Adipocyte (in vitro differentiated cells): ENCODE data around the gene SLC10A7.

ENCODE experiments used
- DNase-seq: peaks from one replicate; pipeline ENCODE4 v3.0.0-alpha.2; 2015; ENCODE audit warnings: low read depth
- H3K27me3 ChIP-seq: replicated peaks from 2 replicates; pipeline ENCODE4 v1.7.0; 2013; ENCODE audit warnings: mild to moderate bottlenecking, low read length, moderate library complexity; ENCODE audit not compliant: control insufficient read depth, insufficient read depth
- H3K36me3 ChIP-seq: 2 replicates; pipeline ENCODE4 v1.7.0; 2013; ENCODE audit warnings: low read length, mild to moderate bottlenecking, moderate library complexity; ENCODE audit not compliant: control insufficient read depth, insufficient read depth, severe bottlenecking
- H3K4me1 ChIP-seq: 2 replicates; pipeline ENCODE4 v1.7.0; 2013; ENCODE audit warnings: mild to moderate bottlenecking, low read length, moderate library complexity; ENCODE audit not compliant: control insufficient read depth, insufficient read depth
- H3K4me3 ChIP-seq: 2 replicates; pipeline ENCODE4 v1.7.0; 2013; ENCODE audit warnings: mild to moderate bottlenecking, low read length, moderate library complexity
- H3K9ac ChIP-seq: 2 replicates; pipeline ENCODE4 v1.7.0; 2013; ENCODE audit warnings: mild to moderate bottlenecking, low read length, moderate library complexity
- H3K9me3 ChIP-seq: 2 replicates; pipeline ENCODE4 v1.7.0; 2013; ENCODE audit warnings: mild to moderate bottlenecking, low read length, moderate library complexity; ENCODE audit not compliant: control insufficient read depth

The SLC10A7 gene

DNA sequence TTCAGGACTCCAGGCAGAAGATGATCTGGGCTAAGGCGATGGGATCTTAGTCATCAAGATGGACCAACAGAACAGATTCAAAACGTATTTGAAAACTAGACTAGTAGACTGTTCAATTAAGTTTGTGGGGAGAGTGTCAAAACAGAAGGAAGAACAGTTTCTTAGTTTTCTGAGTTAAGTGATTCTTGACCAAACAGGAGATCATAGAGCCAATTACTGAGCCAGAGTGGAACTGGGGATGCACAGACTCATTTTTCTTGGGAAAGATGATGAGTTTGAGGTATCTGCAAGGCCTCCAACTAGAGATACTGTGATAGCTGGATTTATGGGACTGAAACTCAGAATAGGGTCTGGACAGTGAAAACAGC lies 187.9 kb downstream of the SLC10A7 start:
- Histone ChIP-seq H3K27me3 (no peaks in the 10 kb centered on the region), H3K9me3 (no peaks in the 10 kb centered on the region), H3K36me3 (no peaks in the 10 kb centered on the region), H3K9ac (no peak overlapping the region), H3K4me1 (peaks cover 45% of the 10 kb centered on the region), H3K4me3 (no peak overlapping the region)
- DNase-seq: no peak

- no peak overlapping the region for H3K9ac ChIP-seq
Observed at GRCh38 chr4:146333187-146333894, 188.4 kb downstream of the SLC10A7 start.

GRCh38 chr4:146330392-146330791 lies 191.3 kb downstream of the SLC10A7 start:
- H3K4me1 ChIP-seq: peaks cover 39% of the 10 kb centered on the region
- H3K36me3 ChIP-seq: no peaks in the 10 kb centered on the region
- no peaks in the 10 kb centered on the region for H3K27me3 ChIP-seq
- H3K4me3 ChIP-seq: no peak overlapping the region
- no peaks in the 10 kb centered on the region for H3K9me3 ChIP-seq
- no peak overlapping the region for H3K9ac ChIP-seq
- peak; percentile 12 for DNase-seq

More at GRCh38 chr4:146333187-146333894, 188.4 kb downstream of the SLC10A7 start:
- no peaks in the 10 kb centered on the region for H3K9me3 ChIP-seq
- H3K27me3 ChIP-seq: no peaks in the 10 kb centered on the region
- no peak overlapping the region for H3K4me3 ChIP-seq
- DNase-seq: peak; percentile 55
- H3K4me1 ChIP-seq: peaks cover 50% of the 10 kb centered on the region
- H3K36me3 ChIP-seq: no peaks in the 10 kb centered on the region

DNA sequence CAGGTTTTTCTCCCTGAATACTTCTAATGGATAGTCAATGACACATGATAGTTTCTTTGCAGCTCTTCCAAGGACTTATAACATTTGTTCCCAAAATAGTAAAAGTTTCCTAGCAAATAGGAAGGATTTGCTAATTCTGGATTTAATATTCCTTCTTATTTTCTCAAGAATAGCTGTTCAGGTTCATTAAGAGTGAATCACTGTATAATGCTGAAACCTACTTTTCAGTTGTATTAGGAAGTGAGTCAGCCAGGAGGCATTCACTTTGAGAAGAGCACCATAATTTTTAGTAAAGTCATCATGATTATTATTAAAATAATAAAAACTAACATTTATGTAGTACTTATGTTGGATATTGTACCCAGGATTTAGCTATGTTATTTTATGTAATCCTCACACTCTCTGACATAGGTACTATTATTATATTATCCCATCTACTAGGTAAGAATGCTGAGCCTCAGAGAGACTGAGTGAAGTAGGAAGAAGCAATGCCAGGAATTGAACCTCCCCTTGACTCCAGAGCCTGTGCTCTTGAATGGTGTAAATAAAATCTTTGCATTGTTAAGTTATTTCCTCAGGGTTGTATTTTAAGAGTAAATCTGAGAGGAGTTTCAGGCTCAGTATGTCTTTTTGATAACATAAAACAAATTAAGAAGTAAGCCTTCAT lies 192.6 kb downstream of the SLC10A7 start:
- H3K36me3 ChIP-seq: peaks cover 4% of the 10 kb centered on the region
- no peak overlapping the region for H3K4me3 ChIP-seq
- peak; percentile 71 for DNase-seq
- peaks cover 29% of the 10 kb centered on the region for H3K4me1 ChIP-seq
- H3K9ac ChIP-seq: peak overlapping the region; percentile 68
- H3K9me3 ChIP-seq: no peaks in the 10 kb centered on the region
- H3K27me3 ChIP-seq: no peaks in the 10 kb centered on the region

DNA sequence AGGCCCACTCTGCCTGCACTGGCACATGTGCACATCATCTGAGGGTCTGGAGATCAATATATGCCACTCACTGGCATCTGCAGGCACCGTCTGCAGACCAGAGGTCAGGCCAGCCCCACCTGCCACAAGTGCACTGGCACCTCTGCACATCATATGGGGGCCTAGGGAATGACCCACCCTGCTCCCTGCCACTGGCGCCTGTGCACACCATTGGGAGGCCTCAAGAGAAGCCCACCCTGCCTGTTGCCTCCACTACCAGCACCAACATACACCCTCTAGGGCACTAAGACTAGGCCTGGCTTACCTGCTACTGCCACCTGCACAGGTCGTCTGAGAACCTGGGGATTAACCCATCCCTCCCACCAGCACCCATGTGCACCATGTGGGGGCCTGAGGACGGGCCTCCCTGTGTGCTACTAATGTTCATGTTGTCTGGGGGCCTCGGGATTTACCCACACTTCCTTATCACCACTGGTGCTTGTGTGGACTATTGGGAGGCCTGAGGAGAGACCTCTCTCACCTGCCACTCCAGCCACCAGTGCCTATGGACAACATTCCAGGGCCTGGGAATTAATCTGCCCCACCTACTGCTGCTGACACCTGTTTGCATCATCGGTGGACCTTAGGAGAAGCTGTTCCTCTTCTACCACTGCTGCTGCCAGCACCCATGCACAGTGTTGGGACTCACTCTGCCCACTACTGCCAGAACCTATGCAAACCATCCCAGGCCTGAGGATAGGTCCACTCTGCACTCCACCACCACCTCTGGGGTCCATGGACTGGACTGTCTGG lies 193.7 kb downstream of the SLC10A7 start:
- H3K27me3 ChIP-seq: no peaks in the 10 kb centered on the region
- H3K4me3 ChIP-seq: no peak overlapping the region
- H3K9ac ChIP-seq: no peak overlapping the region
- H3K4me1 ChIP-seq: peaks cover 19% of the 10 kb centered on the region
- H3K36me3 ChIP-seq: peaks cover 4% of the 10 kb centered on the region
- no peaks in the 10 kb centered on the region for H3K9me3 ChIP-seq
- DNase-seq: no peak

DNA sequence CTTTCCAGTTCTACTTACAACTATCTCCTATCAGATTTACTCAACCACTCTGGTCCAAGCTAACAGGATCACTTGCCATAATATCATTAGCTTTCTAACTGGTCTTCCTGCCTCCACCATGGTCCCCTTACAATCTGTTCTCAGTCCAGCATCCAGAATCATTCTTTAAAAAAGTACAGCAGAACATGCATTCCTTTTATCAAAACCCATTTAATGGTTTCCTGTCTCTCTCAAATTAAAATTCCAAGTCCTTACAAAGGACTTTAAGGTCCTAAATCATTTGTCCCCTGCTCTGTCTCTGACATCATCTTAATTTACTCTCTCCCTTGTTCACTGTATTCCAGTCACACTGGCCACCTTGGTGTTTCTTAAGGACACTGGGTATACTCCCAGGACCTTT lies 202.8 kb downstream of the SLC10A7 start:
- Histone ChIP-seq H3K36me3 (peaks cover 3% of the 10 kb centered on the region), H3K27me3 (no peaks in the 10 kb centered on the region), H3K9me3 (no peaks in the 10 kb centered on the region), H3K4me1 (no peaks in the 10 kb centered on the region), H3K4me3 (no peak overlapping the region), H3K9ac (no peak overlapping the region)
- DNase-seq: no peak

DNA sequence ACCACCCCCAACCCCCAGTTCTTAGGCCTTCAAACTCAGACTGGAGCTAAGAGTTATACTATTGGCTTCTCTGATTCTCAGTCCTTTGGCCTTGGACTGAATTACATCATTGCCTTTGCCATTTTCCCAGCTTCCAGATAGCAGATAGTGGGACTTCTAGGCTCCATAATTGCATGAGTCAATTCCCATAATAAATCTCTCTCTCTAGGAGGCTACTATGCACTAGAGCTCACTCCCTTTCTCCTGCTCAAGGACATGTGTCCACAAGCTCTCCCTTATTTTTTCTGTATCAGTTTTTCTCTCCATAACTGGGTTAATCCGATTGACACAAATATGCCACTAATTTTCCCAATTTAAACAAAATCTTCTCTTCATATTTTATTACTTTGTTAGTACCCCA lies 204.0 kb downstream of the SLC10A7 start:
- Histone ChIP-seq H3K9ac (no peak overlapping the region), H3K9me3 (no peaks in the 10 kb centered on the region), H3K36me3 (peaks cover 3% of the 10 kb centered on the region), H3K27me3 (no peaks in the 10 kb centered on the region), H3K4me1 (no peaks in the 10 kb centered on the region), H3K4me3 (no peak overlapping the region)
- no peak for DNase-seq

DNA sequence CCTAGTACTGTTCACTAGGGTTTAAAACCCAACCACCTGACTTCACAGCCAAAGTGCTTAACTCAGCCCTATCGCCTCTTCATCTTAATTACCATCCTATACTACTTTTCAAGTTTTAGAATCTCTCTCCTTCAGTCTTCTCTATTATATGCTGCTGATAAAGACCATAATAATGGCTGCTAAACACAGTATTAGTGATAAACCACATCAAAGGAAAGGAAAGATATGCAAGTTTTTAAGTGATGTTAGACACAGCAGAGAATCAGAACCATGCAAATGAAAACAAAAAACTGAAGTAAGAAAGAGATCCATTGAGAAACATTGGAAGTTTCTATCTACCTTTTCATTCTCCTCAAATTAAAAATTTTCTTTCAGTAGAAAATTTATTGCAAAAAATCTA lies 206.6 kb downstream of the SLC10A7 start:
- Histone ChIP-seq H3K9me3 (no peaks in the 10 kb centered on the region), H3K27me3 (no peaks in the 10 kb centered on the region), H3K36me3 (peaks cover 3% of the 10 kb centered on the region), H3K4me1 (no peaks in the 10 kb centered on the region), H3K4me3 (no peak overlapping the region), H3K9ac (no peak overlapping the region)
- no peak for DNase-seq

- H3K9ac ChIP-seq: no peak overlapping the region
- no peak for DNase-seq
- H3K9me3 ChIP-seq: no peaks in the 10 kb centered on the region
- H3K36me3 ChIP-seq: peaks cover 3% of the 10 kb centered on the region
- no peak overlapping the region for H3K4me3 ChIP-seq
- H3K4me1 ChIP-seq: peaks cover 6% of the 10 kb centered on the region
- H3K27me3 ChIP-seq: no peaks in the 10 kb centered on the region
Observed at GRCh38 chr4:146311238-146311970, 210.3 kb downstream of the SLC10A7 start.

DNA sequence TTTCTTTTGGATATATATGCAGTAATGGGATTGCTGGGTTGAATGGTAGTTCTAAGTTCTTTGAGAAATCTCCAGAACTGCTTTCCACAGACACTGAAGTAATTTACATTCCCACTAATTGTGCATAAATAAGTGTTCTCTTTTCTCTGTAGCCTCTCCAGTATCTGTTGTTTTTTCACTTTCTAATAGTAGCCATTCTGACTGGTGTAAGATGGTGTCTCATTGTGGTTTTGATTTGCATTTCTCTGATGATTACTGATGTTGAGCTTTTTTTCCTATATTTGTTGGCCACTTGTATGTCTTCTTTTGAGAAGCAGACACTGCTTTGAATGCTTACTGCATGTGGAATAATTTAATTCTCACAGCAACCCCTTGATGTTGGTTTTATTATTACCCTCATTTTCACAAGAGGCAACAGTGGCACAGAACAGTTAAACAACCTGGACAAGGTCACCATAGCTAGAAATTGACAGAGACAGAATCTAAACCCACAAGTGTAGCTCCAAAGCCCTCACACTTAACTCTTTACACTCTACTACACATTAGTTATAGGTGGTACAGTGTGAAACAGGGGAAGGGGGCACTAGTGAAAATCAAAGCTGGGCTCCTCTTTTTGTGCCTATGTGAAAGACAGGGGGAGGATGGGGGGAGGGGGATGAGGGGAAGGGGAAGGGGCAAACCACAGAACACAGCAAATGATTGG lies 211.3 kb downstream of the SLC10A7 start:
- Histone ChIP-seq H3K9ac (no peak overlapping the region), H3K9me3 (no peaks in the 10 kb centered on the region), H3K4me1 (peaks cover 6% of the 10 kb centered on the region), H3K4me3 (no peak overlapping the region), H3K36me3 (peaks cover 3% of the 10 kb centered on the region), H3K27me3 (no peaks in the 10 kb centered on the region)
- DNase-seq: no peak
